ENCODE measurements around the gene SLC22A31.

Gene SLC22A31

DNA sequence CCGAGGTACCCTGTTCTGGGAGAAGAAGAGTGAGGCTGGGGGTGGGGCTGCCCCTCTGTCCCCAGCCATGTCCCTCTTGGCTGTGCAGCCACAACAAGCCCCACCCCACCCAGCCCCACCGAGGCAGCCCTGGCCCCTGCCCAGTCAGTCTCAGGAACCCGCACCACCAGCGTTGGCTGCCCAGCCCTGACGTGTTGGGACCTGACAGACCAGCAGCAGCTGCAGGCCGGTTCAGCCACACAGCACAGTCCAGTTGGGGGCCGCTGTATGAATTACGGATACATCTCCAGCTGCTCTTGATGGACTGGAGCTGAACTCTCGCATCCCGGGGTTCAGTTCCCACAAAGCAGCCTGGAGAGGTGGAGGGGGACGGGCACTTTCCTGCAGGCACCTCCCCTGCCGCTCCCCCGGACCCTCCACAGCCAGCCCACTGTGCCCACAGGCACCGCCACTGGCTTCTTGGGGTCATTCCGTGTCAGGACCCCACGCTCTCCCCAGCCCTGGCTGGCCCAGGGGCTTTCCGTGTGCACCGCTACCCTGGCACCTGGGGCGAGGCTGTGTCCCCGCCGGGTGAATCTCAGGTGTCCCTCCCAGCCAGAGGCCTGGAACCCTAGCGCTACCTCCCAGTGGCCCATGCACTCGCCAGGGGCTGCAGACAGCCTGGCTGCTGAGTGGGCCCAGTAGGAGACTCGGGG lies 21.7 kb downstream of the SLC22A31 start:
- CTCF ChIA-PET = no interaction called here
- Histone ChIP-seq H3K4me3 (ENCODE audit: control insufficient read depth in 1 of 7, extremely low read depth in 1 of 7, insufficient read depth in 4 of 7, low read depth in 2 of 7, low read length in 6 of 7) (no peak overlapping the region), H3K36me3 (ENCODE audit: control insufficient read depth in 4 of 4, insufficient read depth in 4 of 4, low read length in 3 of 4) (no peaks in the 10 kb centered on the region), H3K27ac (ENCODE audit: insufficient read depth in 1 of 2, low read depth in 1 of 2, low read length in 2 of 2, poor library complexity in 1 of 2, severe bottlenecking in 2 of 2) (no peak overlapping the region), H3K27me3 (replicated peaks in 2 of 5; ENCODE audit: control insufficient read depth in 4 of 5, insufficient read depth in 5 of 5, low read length in 4 of 5) (no peaks in the 10 kb centered on the region), H3K4me1 (ENCODE audit: control extremely low read depth in 1 of 4, control insufficient read depth in 4 of 4, insufficient read depth in 4 of 4, low read length in 3 of 4) (peaks cover 0 to 8% (median 4%) of the 10 kb centered on the region in 4 experiments), H3K9me3 (ENCODE audit: control extremely low read depth in 1 of 5, control insufficient read depth in 4 of 5, insufficient read depth in 2 of 5, low read depth in 1 of 5, low read length in 4 of 5) (no peaks in the 10 kb centered on the region)
- DNase-seq = no peak
- WGBS (ENCODE audit: insufficient coverage) = 97% methylated on average over 22 of the region's 24 CpGs
- POLR2A ChIA-PET = no interaction called here

GRCh38 chr16:89177501-89177900 lies 22.8 kb downstream of the SLC22A31 start:
- CTCF ChIA-PET = interaction anchor here (1.1 kb wide), 1 partner anchor 359 kb away, joined by 3 read pairs; no protein-coding TSS in a partner anchor
- Histone ChIP-seq H3K27ac (ENCODE audit: insufficient read depth in 1 of 2, low read depth in 1 of 2, low read length in 2 of 2, poor library complexity in 1 of 2, severe bottlenecking in 2 of 2) (no peak overlapping the region), H3K9me3 (ENCODE audit: control extremely low read depth in 1 of 5, control insufficient read depth in 4 of 5, insufficient read depth in 2 of 5, low read depth in 1 of 5, low read length in 4 of 5) (no peaks in the 10 kb centered on the region), H3K36me3 (ENCODE audit: control insufficient read depth in 4 of 4, insufficient read depth in 4 of 4, low read length in 3 of 4) (no peaks in the 10 kb centered on the region), H3K4me1 (ENCODE audit: control extremely low read depth in 1 of 4, control insufficient read depth in 4 of 4, insufficient read depth in 4 of 4, low read length in 3 of 4) (peaks cover 0 to 8% (median 4%) of the 10 kb centered on the region in 4 experiments), H3K27me3 (replicated peaks in 2 of 5; ENCODE audit: control insufficient read depth in 4 of 5, insufficient read depth in 5 of 5, low read length in 4 of 5) (peaks cover 0 to 3% (median 0%) of the 10 kb centered on the region in 5 experiments), H3K4me3 (ENCODE audit: control insufficient read depth in 1 of 7, extremely low read depth in 1 of 7, insufficient read depth in 4 of 7, low read depth in 2 of 7, low read length in 6 of 7) (no peak overlapping the region)
- DNase-seq = no peak
- POLR2A ChIA-PET = no interaction called here
- over 99% methylated on average over 8 of the region's 12 CpGs for WGBS (ENCODE audit: insufficient coverage)

- H3K4me3 ChIP-seq (ENCODE audit: control insufficient read depth in 1 of 7, extremely low read depth in 1 of 7, insufficient read depth in 4 of 7, low read depth in 2 of 7, low read length in 6 of 7) = no peak overlapping the region
- no peaks in the 10 kb centered on the region for H3K36me3 ChIP-seq (ENCODE audit: control insufficient read depth in 4 of 4, insufficient read depth in 4 of 4, low read length in 3 of 4)
- ChIA-PET POLR2A (no interaction called here), CTCF (interaction anchor here (0.5 to 1.1 kb wide), 2 partner anchors 145 to 358 kb away, joined by 3 read pairs; no protein-coding TSS in a partner anchor)
- WGBS (ENCODE audit: insufficient coverage) = 97% methylated on average over 5 of the region's 9 CpGs
- H3K9me3 ChIP-seq (ENCODE audit: control extremely low read depth in 1 of 5, control insufficient read depth in 4 of 5, insufficient read depth in 2 of 5, low read depth in 1 of 5, low read length in 4 of 5) = no peaks in the 10 kb centered on the region
- peaks cover 0 to 3% (median 0%) of the 10 kb centered on the region in 5 experiments for H3K27me3 ChIP-seq (replicated peaks in 2 of 5; ENCODE audit: control insufficient read depth in 4 of 5, insufficient read depth in 5 of 5, low read length in 4 of 5)
- H3K27ac ChIP-seq (ENCODE audit: insufficient read depth in 1 of 2, low read depth in 1 of 2, low read length in 2 of 2, poor library complexity in 1 of 2, severe bottlenecking in 2 of 2) = no peak overlapping the region
- DNase-seq = no peak
- H3K4me1 ChIP-seq (ENCODE audit: control extremely low read depth in 1 of 4, control insufficient read depth in 4 of 4, insufficient read depth in 4 of 4, low read length in 3 of 4) = peaks cover 0 to 10% (median 6%) of the 10 kb centered on the region in 4 experiments
These were observed 23.6 kb downstream of the SLC22A31 start for GRCh38 chr16:89176717-89177116.

DNA sequence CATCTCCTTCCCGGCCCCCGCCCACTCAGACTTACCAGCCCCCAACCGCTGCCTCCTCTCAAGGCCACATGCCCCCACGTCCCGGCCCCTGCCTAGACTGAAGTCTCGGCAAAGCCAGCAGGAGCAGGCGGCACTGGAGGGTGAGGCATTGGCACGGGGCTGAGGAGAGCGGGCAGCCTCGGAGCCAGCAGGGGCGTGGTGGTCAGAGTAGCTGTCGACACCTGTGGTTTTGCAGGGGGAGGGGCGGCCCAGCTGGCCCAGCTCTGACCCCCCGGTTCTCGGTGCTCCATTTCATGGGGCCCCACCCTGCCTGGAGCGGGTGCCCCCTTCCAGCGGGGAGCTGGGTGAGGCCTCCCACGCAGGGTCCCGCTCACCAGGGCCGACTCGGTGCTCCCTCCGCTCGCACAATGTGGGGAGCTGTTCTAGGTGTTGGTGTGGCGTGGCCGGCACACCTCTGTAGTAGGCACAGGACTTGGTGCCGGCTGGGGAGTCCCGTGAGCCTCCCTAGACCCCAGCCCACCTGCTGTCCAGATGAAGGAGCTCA lies 24.1 kb downstream of the SLC22A31 start:
- WGBS (ENCODE audit: insufficient coverage) = 96% methylated on average over 18 of the region's 27 CpGs
- H3K27ac ChIP-seq (ENCODE audit: insufficient read depth in 1 of 2, low read depth in 1 of 2, low read length in 2 of 2, poor library complexity in 1 of 2, severe bottlenecking in 2 of 2) = no peak overlapping the region
- H3K4me1 ChIP-seq (ENCODE audit: control extremely low read depth in 1 of 4, control insufficient read depth in 4 of 4, insufficient read depth in 4 of 4, low read length in 3 of 4) = peaks cover 0 to 11% (median 8%) of the 10 kb centered on the region in 4 experiments
- POLR2A ChIA-PET = no interaction called here
- no peak for DNase-seq
- H3K27me3 ChIP-seq (replicated peaks in 2 of 5; ENCODE audit: control insufficient read depth in 4 of 5, insufficient read depth in 5 of 5, low read length in 4 of 5) = peaks cover 0 to 3% (median 0%) of the 10 kb centered on the region in 5 experiments
- no peaks in the 10 kb centered on the region for H3K36me3 ChIP-seq (ENCODE audit: control insufficient read depth in 4 of 4, insufficient read depth in 4 of 4, low read length in 3 of 4)
- CTCF ChIA-PET = interaction anchor here (0.5 kb wide), 1 partner anchor 144 kb away, joined by 3 read pairs; no protein-coding TSS in a partner anchor
- H3K4me3 ChIP-seq (ENCODE audit: control insufficient read depth in 1 of 7, extremely low read depth in 1 of 7, insufficient read depth in 4 of 7, low read depth in 2 of 7, low read length in 6 of 7) = no peak overlapping the region
- H3K9me3 ChIP-seq (ENCODE audit: control extremely low read depth in 1 of 5, control insufficient read depth in 4 of 5, insufficient read depth in 2 of 5, low read depth in 1 of 5, low read length in 4 of 5) = no peaks in the 10 kb centered on the region

DNA sequence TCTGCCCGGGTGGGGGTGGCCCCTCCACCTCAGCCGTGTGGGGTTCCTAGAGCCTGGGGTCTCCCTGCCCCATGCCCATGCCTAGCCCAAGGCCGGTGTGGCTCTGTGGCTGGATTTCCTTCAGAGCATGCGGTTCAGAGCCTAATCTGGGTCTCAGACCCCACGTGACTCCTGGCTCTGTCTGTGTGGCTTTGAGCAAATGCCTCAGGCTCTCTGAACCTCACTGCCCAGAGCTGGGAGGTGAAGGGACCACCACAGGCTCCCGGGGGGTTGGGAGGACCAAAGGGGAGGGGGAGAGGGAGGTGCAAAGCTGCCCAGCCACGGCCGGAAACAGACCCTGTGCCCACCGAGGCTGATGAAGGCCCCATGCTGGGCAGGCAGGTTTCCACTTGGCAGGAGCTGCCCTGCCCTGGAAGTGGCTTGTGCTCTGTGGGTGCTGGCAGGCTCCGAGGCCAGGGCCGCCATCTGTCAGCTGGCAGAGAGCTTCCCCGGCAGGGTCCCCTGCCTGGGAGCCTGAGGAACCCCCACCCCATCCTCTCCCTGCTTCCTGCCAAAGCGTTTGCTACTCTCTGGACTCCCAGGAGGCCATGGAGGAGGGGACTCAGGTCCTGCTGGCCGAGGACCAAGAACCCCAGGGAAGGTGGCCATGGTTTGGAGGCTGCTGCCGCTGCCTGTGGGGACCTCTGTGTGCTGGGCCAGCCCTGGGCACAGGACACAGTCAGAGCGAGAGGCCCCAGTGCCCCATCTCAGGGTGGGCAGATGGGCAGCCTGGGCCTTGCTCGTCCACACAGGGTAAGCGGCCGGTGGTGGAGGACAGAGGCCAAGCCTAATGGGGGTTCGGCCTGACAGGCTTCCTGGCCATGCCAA lies 24.8 kb downstream of the SLC22A31 start:
- CTCF ChIA-PET = no interaction called here
- Histone ChIP-seq H3K27me3 (replicated peaks in 2 of 5; ENCODE audit: control insufficient read depth in 4 of 5, insufficient read depth in 5 of 5, low read length in 4 of 5) (peaks cover 0 to 4% (median 0%) of the 10 kb centered on the region in 5 experiments), H3K4me1 (ENCODE audit: control extremely low read depth in 1 of 4, control insufficient read depth in 4 of 4, insufficient read depth in 4 of 4, low read length in 3 of 4) (peaks cover 0 to 17% (median 14%) of the 10 kb centered on the region in 4 experiments), H3K36me3 (ENCODE audit: control insufficient read depth in 4 of 4, insufficient read depth in 4 of 4, low read length in 3 of 4) (no peaks in the 10 kb centered on the region), H3K27ac (ENCODE audit: insufficient read depth in 1 of 2, low read depth in 1 of 2, low read length in 2 of 2, poor library complexity in 1 of 2, severe bottlenecking in 2 of 2) (no peak overlapping the region), H3K4me3 (ENCODE audit: control insufficient read depth in 1 of 7, extremely low read depth in 1 of 7, insufficient read depth in 4 of 7, low read depth in 2 of 7, low read length in 6 of 7) (no peak overlapping the region), H3K9me3 (ENCODE audit: control extremely low read depth in 1 of 5, control insufficient read depth in 4 of 5, insufficient read depth in 2 of 5, low read depth in 1 of 5, low read length in 4 of 5) (no peaks in the 10 kb centered on the region)
- POLR2A ChIA-PET = no interaction called here
- no peak for DNase-seq
- WGBS (ENCODE audit: insufficient coverage) = 55% methylated on average over 16 of the region's 20 CpGs

GRCh38 chr16:89174877-89175276 lies 25.5 kb downstream of the SLC22A31 start:
- DNase-seq = no peak
- Histone ChIP-seq H3K27ac (ENCODE audit: insufficient read depth in 1 of 2, low read depth in 1 of 2, low read length in 2 of 2, poor library complexity in 1 of 2, severe bottlenecking in 2 of 2) (no peak overlapping the region), H3K27me3 (replicated peaks in 2 of 5; ENCODE audit: control insufficient read depth in 4 of 5, insufficient read depth in 5 of 5, low read length in 4 of 5) (peaks cover 0 to 11% (median 5%) of the 10 kb centered on the region in 5 experiments), H3K9me3 (ENCODE audit: control extremely low read depth in 1 of 5, control insufficient read depth in 4 of 5, insufficient read depth in 2 of 5, low read depth in 1 of 5, low read length in 4 of 5) (no peaks in the 10 kb centered on the region), H3K4me1 (ENCODE audit: control extremely low read depth in 1 of 4, control insufficient read depth in 4 of 4, insufficient read depth in 4 of 4, low read length in 3 of 4) (peaks cover 0 to 21% (median 15%) of the 10 kb centered on the region in 4 experiments), H3K4me3 (ENCODE audit: control insufficient read depth in 1 of 7, extremely low read depth in 1 of 7, insufficient read depth in 4 of 7, low read depth in 2 of 7, low read length in 6 of 7) (no peak overlapping the region), H3K36me3 (ENCODE audit: control insufficient read depth in 4 of 4, insufficient read depth in 4 of 4, low read length in 3 of 4) (no peaks in the 10 kb centered on the region)
- ChIA-PET POLR2A (no interaction called here), CTCF (no interaction called here)
- WGBS (ENCODE audit: insufficient coverage) = 94% methylated on average over 14 of the region's 14 CpGs

Data from common myeloid progenitor, CD34-positive (primary cell).